SK-N-SH (cell line): ENCODE data around the gene ST7. TPM values are rescaled to one million over a fixed set of nuclear protein-coding genes. Genes with fewer than 3 reads are reported as not detected.
A peak's percentile ranks its signal among the peaks of the same experiment; 100 is the strongest.

Experiments used
- CTCF ChIA-PET: fragments of 300-600, 350-600 bp; formaldehyde crosslinking; extraction: SDS; loops from one replicate; lab custom pipeline; 2021; lab: Yijun Ruan, JAX
- POLR2A ChIA-PET: fragments of 350-600 bp; sonication (Branson Sonifier 250); formaldehyde crosslinking; extraction: SDS; loops from one replicate; lab custom pipeline; 2020; ENCODE audit warnings: antibody characterized with exemption, inconsistent platforms; lab: Yijun Ruan, JAX
- DNase-seq: peaks from one replicate; pipeline ENCODE4 v3.0.0; 2012
- H2AFZ ChIP-seq: fragments of 200-600 bp; sonication (generic); 2 replicates; pipeline ENCODE4 v1.8.1; 2016; ENCODE audit warnings: antibody characterized with exemption, mild to moderate bottlenecking, low read depth
- H3F3A ChIP-seq: fragments of 200-600 bp; sonication (generic); replicated peaks from 2 replicates; pipeline ENCODE3; 2016; ENCODE audit warnings: antibody characterized with exemption, mild to moderate bottlenecking; ENCODE audit not compliant: insufficient read depth
- H3K27ac ChIP-seq, 2 experiments: fragments of 200-500 bp in 1 of 2; fragments of 200-600 bp in 1 of 2; sonication (Bioruptor generic) in 1 of 2; sonication (generic), shearing (Covaris generic) in 1 of 2; 2 replicates each; pipeline versions ENCODE4 v1.5.1 to v1.6.1; 2014 to 2016; ENCODE audit warnings: low read depth in 2 of 2, inconsistent platforms in 1 of 2, low read length in 1 of 2, mild to moderate bottlenecking in 1 of 2, mixed read lengths in 1 of 2
- H3K27me3 ChIP-seq: fragments of 200-600 bp; sonication (generic), shearing (Covaris generic); 2 replicates; pipeline ENCODE4 v1.6.1; 2016; ENCODE audit warnings: mixed run types; ENCODE audit not compliant: insufficient read depth
- H3K36me3 ChIP-seq, 2 experiments: fragments of 200-500 bp in 1 of 2; fragments of 200-600 bp in 1 of 2; sonication (Bioruptor generic) in 1 of 2; sonication (generic) in 1 of 2; replicated peaks in 1 of 2; 2 replicates each; pipeline versions ENCODE3 to v1.5.1; 2014 to 2016; ENCODE audit warnings: low read length in 1 of 2, mild to moderate bottlenecking in 1 of 2; ENCODE audit not compliant: insufficient read depth in 2 of 2, control insufficient read depth in 1 of 2
- H3K4me1 ChIP-seq, 2 experiments: fragments of 200-500 bp in 1 of 2; fragments of 200-600 bp in 1 of 2; sonication (Bioruptor generic) in 1 of 2; sonication (generic), shearing (Covaris generic) in 1 of 2; 2 replicates each; pipeline versions ENCODE4 v1.5.1 to v1.6.1; 2014 to 2016; ENCODE audit warnings: low read depth in 1 of 2, low read length in 1 of 2, mixed run types in 1 of 2; ENCODE audit not compliant: insufficient read depth in 2 of 2, control insufficient read depth in 1 of 2
- H3K4me2 ChIP-seq: fragments of 200-600 bp; sonication (generic), shearing (Covaris generic); 2 replicates; pipeline ENCODE4 v1.6.1; 2017; ENCODE audit warnings: mixed run types
- H3K4me3 ChIP-seq, 2 experiments: fragments of 200-500 bp in 1 of 2; fragments of 200-600 bp in 1 of 2; sonication (Bioruptor generic) in 1 of 2; sonication (generic), shearing (Covaris generic) in 1 of 2; 2 replicates each; pipeline versions ENCODE4 v1.5.1 to v1.8.1; 2014 to 2016; ENCODE audit warnings: low read depth in 2 of 2, inconsistent platforms in 1 of 2, low read length in 1 of 2, mild to moderate bottlenecking in 1 of 2, mixed read lengths in 1 of 2, moderate library complexity in 1 of 2
- H3K79me2 ChIP-seq: fragments of 200-600 bp; sonication (generic); 2 replicates; pipeline ENCODE4 v1.8.1; 2017; ENCODE audit warnings: mild to moderate bottlenecking; ENCODE audit not compliant: insufficient read depth
- H3K9ac ChIP-seq: fragments of 200-600 bp; sonication (generic); 2 replicates; pipeline ENCODE4 v1.6.1; 2017; ENCODE audit warnings: mixed run types
- H3K9me2 ChIP-seq: fragments of 200-600 bp; sonication (generic); 2 replicates; pipeline ENCODE4 v1.6.1; 2017; ENCODE audit warnings: mixed run types
- H3K9me3 ChIP-seq: fragments of 200-600 bp; sonication (generic); 2 replicates; pipeline ENCODE4 v1.6.1; 2017; ENCODE audit warnings: mixed run types, mild to moderate bottlenecking, moderate library complexity
- H4K20me1 ChIP-seq: fragments of 200-600 bp; sonication (generic); 2 replicates; pipeline ENCODE4 v1.6.1; 2017; ENCODE audit warnings: mild to moderate bottlenecking, mixed run types; ENCODE audit not compliant: insufficient read depth
- CHD2 ChIP-seq: fragments of 150-350 bp; IDR thresholded peaks from 2 replicates; pipeline ENCODE4 v1.6.1; 2018; ENCODE audit warnings: low read length; ENCODE audit not compliant: partially characterized antibody
- ELF1 ChIP-seq: IDR thresholded peaks from 2 replicates; pipeline ENCODE4 v1.4.0; 2012
- EZH2phosphoT487 ChIP-seq: fragments of 200-600 bp; sonication (generic); IDR thresholded peaks from 2 replicates; pipeline ENCODE4 v1.6.1; 2017; ENCODE audit warnings: low read depth, mixed run types, mild to moderate bottlenecking, antibody characterized with exemption, moderate library complexity, borderline replicate concordance
- FOXJ3 ChIP-seq: sonication (generic); formaldehyde crosslinking; IDR thresholded peaks from 2 replicates; pipeline ENCODE4 v1.5.1; 2020; ENCODE audit warnings: mild to moderate bottlenecking, missing genetic modification reagents
- IRF3 ChIP-seq: fragments of 150-350 bp; IDR thresholded peaks from 2 replicates; pipeline ENCODE4 v1.6.1; 2016; ENCODE audit warnings: mild to moderate bottlenecking, low read depth, low read length
- JUND ChIP-seq: IDR thresholded peaks from 2 replicates; pipeline ENCODE4 v1.4.0; 2012
- MAX ChIP-seq: IDR thresholded peaks from 2 replicates; pipeline ENCODE4 v1.4.0; 2012; ENCODE audit warnings: low read depth
- NFIC ChIP-seq: IDR thresholded peaks from 2 replicates; pipeline ENCODE4 v1.4.0; 2012; ENCODE audit warnings: borderline replicate concordance
- NRF1 ChIP-seq: IDR thresholded peaks from 2 replicates; pipeline ENCODE4 v1.6.1; 2012; ENCODE audit warnings: low read depth, mild to moderate bottlenecking, low read length
- RFX5 ChIP-seq: IDR thresholded peaks from 2 replicates; pipeline ENCODE4 v1.6.1; 2012; ENCODE audit warnings: mild to moderate bottlenecking, improper control_type of control experiment, low read length
- SMC3 ChIP-seq: IDR thresholded peaks from 2 replicates; pipeline ENCODE4 v1.6.1; 2012; ENCODE audit warnings: low read depth, low read length, improper control_type of control experiment
- YY1 ChIP-seq: IDR thresholded peaks from 2 replicates; pipeline ENCODE4 v1.4.0; 2012; ENCODE audit warnings: low read depth, mild to moderate bottlenecking
- WGBS: methylation state at CpG from one replicate; pipeline ENCODE4 v1.1.6; 2017; ENCODE audit warnings: low lambda C conversion rate; 5-methylcytosine and 5-hydroxymethylcytosine counted together
- polyA plus RNA-seq, 3 experiments: library from polyadenylated mRNA; depleted of rRNA; stranded (reverse); fragments of >200 nt; gene quantifications; 2 replicates each; pipeline ENCODE4 v1.2.3, GENCODE V29; 2012
- TF ChIP-seq, protein P1 (sequence below): IDR thresholded peaks from 2 replicates; pipeline ENCODE4; 2012
- TF ChIP-seq, protein P2 (sequence below): fragments of 200-600 bp; sonication (generic); IDR thresholded peaks from 2 replicates; pipeline ENCODE4 v1.6.1; 2017; ENCODE audit warnings: antibody characterized with exemption, mild to moderate bottlenecking, moderate library complexity

Gene ST7
- polyA plus RNA-seq, 1 of the 3 experiments (the other 2 are of a cell fraction): 23.5 TPM

DNA sequence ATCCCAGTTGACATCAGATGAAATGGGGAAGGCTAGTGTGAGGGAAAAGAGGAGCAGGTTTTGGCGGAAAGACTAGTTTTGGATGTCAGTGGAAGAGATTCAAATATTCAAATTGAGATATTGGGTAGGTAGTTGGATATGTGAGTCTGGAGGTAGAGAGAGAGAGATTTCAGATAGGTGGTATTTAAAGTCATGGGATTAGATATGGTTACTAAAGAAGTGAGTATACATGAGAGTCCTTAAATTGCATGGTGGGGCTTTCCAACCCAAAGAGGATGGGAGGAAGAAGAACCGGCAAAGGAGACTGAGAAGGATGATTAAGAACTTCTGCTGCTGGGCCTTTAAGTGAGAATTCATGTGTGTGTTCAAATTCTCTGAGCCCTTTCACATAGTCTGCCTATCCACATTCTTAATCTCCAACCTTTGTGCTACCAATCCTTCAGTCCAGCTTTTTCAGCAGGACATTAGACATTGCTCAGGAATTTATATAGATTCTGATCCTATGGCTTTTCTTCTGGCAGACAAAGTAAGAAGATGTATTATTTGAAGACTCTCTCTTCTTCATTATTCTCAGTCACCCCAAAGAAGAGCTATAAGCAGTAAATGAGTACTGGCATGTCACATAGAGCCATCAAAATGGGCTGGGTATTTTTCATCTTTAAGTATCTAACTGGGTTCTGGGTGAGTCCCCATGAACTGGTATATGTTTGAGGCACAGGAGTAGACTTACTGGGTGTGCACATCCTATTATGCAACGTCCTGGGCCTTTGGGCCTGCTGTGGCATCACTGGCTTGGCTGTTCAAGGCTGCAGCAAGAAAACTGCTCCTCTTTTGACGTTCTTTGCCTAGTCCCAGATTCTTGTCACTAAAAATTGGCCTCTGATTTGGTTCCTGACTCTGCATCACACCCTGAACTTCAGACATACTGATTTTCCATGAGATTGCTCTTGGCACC, 33.6 kb downstream of the ST7 start:
- Histone ChIP-seq H3K4me1 (peaks cover 0 to 8% of the 10 kb centered on the region in 2 experiments; a peak in 1 of 4 replicates), H3K79me2 (peaks cover 42% of the 10 kb centered on the region), H3K9me3 (no peaks in the 10 kb centered on the region), H3K9ac (no peak overlapping the region), H3K4me2 (no peak overlapping the region), H3K4me3 (no peak overlapping the region), H2AFZ (no peak overlapping the region), H3K36me3 (no peaks in the 10 kb centered on the region), H3K27me3 (no peaks in the 10 kb centered on the region), H3F3A (peaks cover 13% of the 10 kb centered on the region), H3K9me2 (no peaks in the 10 kb centered on the region), H4K20me1 (no peaks in the 10 kb centered on the region), H3K27ac (peak overlapping the region in 1 of 2 experiments; percentile 44; a peak in 2 of 4 replicates)
- no peak for DNase-seq
- ChIA-PET POLR2A (no interaction called here), CTCF (interaction anchor here (1.4 to 15.4 kb wide), 12 partner anchors 10 to 178 kb away, joined by 4 to 668 read pairs (median 28); no protein-coding TSS in a partner anchor)
- WGBS: 86% methylated on average over 4 of the region's 4 CpGs
- TF ChIP-seq CHD2 (no peak), ELF1 (no peak), NRF1 (no peak), JUND (no peak), IRF3 (no peak), MAX (no peak), YY1 (no peak), NFIC (no peak), SMC3 (no peak), RFX5 (no peak), FOXJ3 (no peak), EZH2phosphoT487 (no peak)
- TF ChIP-seq, protein P1, sequence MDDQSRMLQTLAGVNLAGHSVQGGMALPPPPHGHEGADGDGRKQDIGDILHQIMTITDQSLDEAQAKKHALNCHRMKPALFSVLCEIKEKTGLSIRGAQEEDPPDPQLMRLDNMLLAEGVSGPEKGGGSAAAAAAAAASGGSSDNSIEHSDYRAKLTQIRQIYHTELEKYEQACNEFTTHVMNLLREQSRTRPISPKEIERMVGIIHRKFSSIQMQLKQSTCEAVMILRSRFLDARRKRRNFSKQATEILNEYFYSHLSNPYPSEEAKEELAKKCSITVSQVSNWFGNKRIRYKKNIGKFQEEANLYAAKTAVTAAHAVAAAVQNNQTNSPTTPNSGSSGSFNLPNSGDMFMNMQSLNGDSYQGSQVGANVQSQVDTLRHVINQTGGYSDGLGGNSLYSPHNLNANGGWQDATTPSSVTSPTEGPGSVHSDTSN: no peak
- TF ChIP-seq, protein P2, sequence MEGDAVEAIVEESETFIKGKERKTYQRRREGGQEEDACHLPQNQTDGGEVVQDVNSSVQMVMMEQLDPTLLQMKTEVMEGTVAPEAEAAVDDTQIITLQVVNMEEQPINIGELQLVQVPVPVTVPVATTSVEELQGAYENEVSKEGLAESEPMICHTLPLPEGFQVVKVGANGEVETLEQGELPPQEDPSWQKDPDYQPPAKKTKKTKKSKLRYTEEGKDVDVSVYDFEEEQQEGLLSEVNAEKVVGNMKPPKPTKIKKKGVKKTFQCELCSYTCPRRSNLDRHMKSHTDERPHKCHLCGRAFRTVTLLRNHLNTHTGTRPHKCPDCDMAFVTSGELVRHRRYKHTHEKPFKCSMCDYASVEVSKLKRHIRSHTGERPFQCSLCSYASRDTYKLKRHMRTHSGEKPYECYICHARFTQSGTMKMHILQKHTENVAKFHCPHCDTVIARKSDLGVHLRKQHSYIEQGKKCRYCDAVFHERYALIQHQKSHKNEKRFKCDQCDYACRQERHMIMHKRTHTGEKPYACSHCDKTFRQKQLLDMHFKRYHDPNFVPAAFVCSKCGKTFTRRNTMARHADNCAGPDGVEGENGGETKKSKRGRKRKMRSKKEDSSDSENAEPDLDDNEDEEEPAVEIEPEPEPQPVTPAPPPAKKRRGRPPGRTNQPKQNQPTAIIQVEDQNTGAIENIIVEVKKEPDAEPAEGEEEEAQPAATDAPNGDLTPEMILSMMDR: no peak
